ENCODE data around the gene FAM228B. TPM values are rescaled to one million over a fixed set of nuclear protein-coding genes. Genes with fewer than 3 reads are reported as not detected.
"Not testable (repeated sequence)": the region's sequence is repeated elsewhere in the genome, so short reads cannot be mapped to it uniquely, and the experiment has no call there.

Gene FAM228B
- polyA plus RNA-seq, 10 donors: 11.3 to 26.8 (median 13.7) TPM

- no peak for DNase-seq
These were observed 21.3 kb upstream of the FAM228B start for GRCh38 chr2:24101992-24102391.

GRCh38 chr2:24102677-24103076 lies 20.6 kb upstream of the FAM228B start:
- no peak for DNase-seq

- no peak for DNase-seq
These were observed 19.1 kb upstream of the FAM228B start for GRCh38 chr2:24104110-24104650.

GRCh38 chr2:24104906-24105305 lies 18.4 kb upstream of the FAM228B start:
- DNase-seq: no peak

- no peak for DNase-seq
These were observed 17.5 kb upstream of the FAM228B start for GRCh38 chr2:24105816-24106215.

GRCh38 chr2:24106786-24107185 lies 16.5 kb upstream of the FAM228B start:
- no peak for DNase-seq

- DNase-seq: no peak
These were observed 15.9 kb upstream of the FAM228B start for GRCh38 chr2:24107336-24107735.

GRCh38 chr2:24109431-24109830 lies 13.8 kb upstream of the FAM228B start:
- DNase-seq: not testable (repeated sequence)

- no peak for DNase-seq
These were observed 12.5 kb upstream of the FAM228B start for GRCh38 chr2:24110660-24111303.

- DNase-seq: peak in 2 of 3 donors; percentile 24 to 53
These were observed 11.8 kb upstream of the FAM228B start for GRCh38 chr2:24111407-24111901.

GRCh38 chr2:24115057-24115456 lies 8.2 kb upstream of the FAM228B start:
- DNase-seq: no peak

GRCh38 chr2:24117902-24118301 lies 5.4 kb upstream of the FAM228B start:
- DNase-seq: no peak

- peak; percentile 43 to 88 (median 74) for DNase-seq
These were observed 2.2 kb upstream of the FAM228B start for GRCh38 chr2:24121066-24121465.

GRCh38 chr2:24121469-24121868 lies 1.8 kb upstream of the FAM228B start:
- peak; percentile 20 to 74 (median 55) for DNase-seq

GRCh38 chr2:24122366-24123194 lies 689 bp upstream of the FAM228B start:
- peak in 2 of 3 donors; percentile 16 to 61 for DNase-seq

GRCh38 chr2:24123922-24124580 lies 782 bp downstream of the FAM228B start:
- DNase-seq: peak in 1 of 3 donors; percentile 40

GRCh38 chr2:24125956-24126355 lies 2.7 kb downstream of the FAM228B start:
- peak; percentile 12 to 81 (median 46) for DNase-seq

GRCh38 chr2:24132543-24132942 lies 9.3 kb downstream of the FAM228B start:
- DNase-seq: no peak

- not testable (repeated sequence) for DNase-seq
These were observed 17.0 kb downstream of the FAM228B start for GRCh38 chr2:24140305-24140704.

GRCh38 chr2:24147364-24147763 lies 24.1 kb downstream of the FAM228B start:
- DNase-seq: no peak

- no peak for DNase-seq
These were observed 29.3 kb downstream of the FAM228B start for GRCh38 chr2:24152413-24153197.

Data from muscle of back (tissue), 11 donors.